ENCODE measurements around the gene TYMS.

GRCh38 chr18:652131-652530 lies 5.3 kb upstream of the TYMS start:
- no peak for TF ChIP-seq CTCF (IDR thresholded peaks at IDR 0.05; ENCODE audit: insufficient read depth, low read length)
- no peak for TF ChIP-seq POLR2AphosphoS5 (IDR thresholded peaks at IDR 0.05; ENCODE audit: low read depth)
- no peak for TF ChIP-seq GABPA (IDR thresholded peaks at IDR 0.05; ENCODE audit: low read depth)
- TF ChIP-seq REST (IDR thresholded peaks at IDR 0.05; ENCODE audit: insufficient replicate concordance, low read depth) = no peak
